Astrocyte of the cerebellum (primary cell): ENCODE measurements around the gene ANKRD27.

Source experiments
- DNase-seq: peaks from one replicate; pipeline ENCODE4 v3.0.0-alpha.2; 2011; ENCODE audit warnings: low read depth
- H3K4me3 ChIP-seq: 2 replicates; pipeline ENCODE4 v1.5.1; 2011; ENCODE audit warnings: mild to moderate bottlenecking, low read depth, low read length, moderate library complexity
- in situ Hi-C: cut with HindIII; loops from 2 replicates; pipeline ENCODE4 v1.10.0; 2017; ENCODE audit warnings: low sequenced_read_pairs
- TF ChIP-seq, protein P1 (sequence below): IDR thresholded peaks from 2 replicates; pipeline ENCODE4 v1.5.1; 2012; ENCODE audit warnings: low read length, low read depth, moderate library complexity, mild to moderate bottlenecking; ENCODE audit errors: missing control alignments

Gene ANKRD27

DNA sequence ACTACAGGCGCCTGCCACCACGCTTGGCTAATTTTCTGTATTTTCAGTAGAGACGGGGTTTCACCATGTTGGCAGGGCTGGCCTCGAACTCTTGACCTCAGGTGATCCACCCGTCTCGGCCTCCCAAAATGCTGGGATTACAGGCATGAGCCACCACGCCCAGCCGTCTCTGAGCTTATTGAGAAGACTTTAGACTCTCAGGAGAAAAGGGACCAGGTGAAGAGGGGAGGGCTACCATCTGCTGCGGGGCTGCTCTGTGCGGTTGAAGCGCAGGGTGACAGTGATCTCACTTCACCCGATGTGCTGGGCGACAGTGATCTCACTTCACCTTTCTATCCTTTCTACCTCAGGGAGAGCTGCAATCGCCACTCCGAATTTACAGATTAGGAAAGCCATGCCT, 68.7 kb downstream of the ANKRD27 start:
- in situ Hi-C loops, result no loop called here

GRCh38 chr19:32605544-32605943, 69.4 kb downstream of the ANKRD27 start:
- H3K4me3 ChIP-seq, result no peak overlapping the region
- TF ChIP-seq, protein P1, sequence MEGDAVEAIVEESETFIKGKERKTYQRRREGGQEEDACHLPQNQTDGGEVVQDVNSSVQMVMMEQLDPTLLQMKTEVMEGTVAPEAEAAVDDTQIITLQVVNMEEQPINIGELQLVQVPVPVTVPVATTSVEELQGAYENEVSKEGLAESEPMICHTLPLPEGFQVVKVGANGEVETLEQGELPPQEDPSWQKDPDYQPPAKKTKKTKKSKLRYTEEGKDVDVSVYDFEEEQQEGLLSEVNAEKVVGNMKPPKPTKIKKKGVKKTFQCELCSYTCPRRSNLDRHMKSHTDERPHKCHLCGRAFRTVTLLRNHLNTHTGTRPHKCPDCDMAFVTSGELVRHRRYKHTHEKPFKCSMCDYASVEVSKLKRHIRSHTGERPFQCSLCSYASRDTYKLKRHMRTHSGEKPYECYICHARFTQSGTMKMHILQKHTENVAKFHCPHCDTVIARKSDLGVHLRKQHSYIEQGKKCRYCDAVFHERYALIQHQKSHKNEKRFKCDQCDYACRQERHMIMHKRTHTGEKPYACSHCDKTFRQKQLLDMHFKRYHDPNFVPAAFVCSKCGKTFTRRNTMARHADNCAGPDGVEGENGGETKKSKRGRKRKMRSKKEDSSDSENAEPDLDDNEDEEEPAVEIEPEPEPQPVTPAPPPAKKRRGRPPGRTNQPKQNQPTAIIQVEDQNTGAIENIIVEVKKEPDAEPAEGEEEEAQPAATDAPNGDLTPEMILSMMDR, result no peak
- in situ Hi-C loops, result no loop called here
- DNase-seq, result no peak

More for the DNA sequence above, 68.7 kb downstream of the ANKRD27 start:
- no peak for DNase-seq
- H3K4me3 ChIP-seq, result no peak overlapping the region
- TF ChIP-seq, protein P1, result no peak

GRCh38 chr19:32603961-32604360, 71.0 kb downstream of the ANKRD27 start:
- DNase-seq, result no peak
- in situ Hi-C loops, result no loop called here
- no peak overlapping the region for H3K4me3 ChIP-seq
- TF ChIP-seq, protein P1, result no peak

- in situ Hi-C loops, result no loop called here
- TF ChIP-seq, protein P1, result peak; percentile 75
- H3K4me3 ChIP-seq, result no peak overlapping the region
- DNase-seq, result peak; percentile 52
Observed at GRCh38 chr19:32599736-32600157, 75.2 kb downstream of the ANKRD27 start.

DNA sequence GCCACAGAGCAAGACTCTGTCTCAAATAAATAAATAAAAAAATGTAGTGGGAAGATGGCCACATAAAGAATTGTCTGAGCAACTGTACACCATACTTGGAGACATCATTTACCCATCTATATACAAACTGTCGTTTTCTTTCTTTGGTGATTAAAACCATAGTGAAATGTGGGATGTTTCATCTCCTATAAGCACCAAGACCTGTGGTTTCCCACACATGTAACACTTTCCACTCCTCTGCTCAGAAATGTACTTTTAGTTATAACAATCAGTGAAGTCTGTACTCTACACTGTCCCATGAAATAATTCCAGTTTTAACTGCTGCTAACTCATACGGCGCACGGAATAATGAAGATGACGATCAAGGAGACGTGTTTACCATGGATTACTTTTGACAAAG, 75.7 kb downstream of the ANKRD27 start:
- H3K4me3 ChIP-seq, result no peak overlapping the region
- TF ChIP-seq, protein P1, result no peak
- in situ Hi-C loops, result no loop called here
- DNase-seq, result no peak

DNA sequence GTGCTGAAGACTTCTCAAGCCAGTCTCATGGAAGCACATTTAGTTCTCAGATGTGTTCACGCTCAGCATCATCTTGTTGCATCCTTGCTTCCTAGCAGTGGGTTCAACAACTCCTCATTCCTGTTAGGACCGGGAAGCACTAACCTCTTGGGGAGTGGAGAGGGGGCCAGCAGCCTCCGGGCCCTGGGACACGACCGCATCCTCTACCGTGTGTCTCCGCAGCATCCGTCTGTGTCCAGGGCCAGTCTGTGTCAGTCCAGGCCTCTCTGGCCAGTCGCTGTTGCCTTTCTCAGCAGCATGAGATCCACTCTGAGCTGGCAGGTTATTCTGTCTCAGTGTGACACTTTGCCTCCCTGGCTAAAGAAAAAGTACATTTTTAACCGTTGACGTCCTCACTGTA, 77.0 kb downstream of the ANKRD27 start:
- TF ChIP-seq, protein P1, result no peak
- no peak for DNase-seq
- H3K4me3 ChIP-seq, result no peak overlapping the region
- in situ Hi-C loops, result no loop called here

GRCh38 chr19:32595491-32595890, 79.5 kb downstream of the ANKRD27 start:
- TF ChIP-seq, protein P1, result no peak
- H3K4me3 ChIP-seq, result no peak overlapping the region
- no peak for DNase-seq
- in situ Hi-C loops, result no loop called here
